B cell (primary cell): ENCODE results near the gene OR2T27. TPM values are rescaled to one million over a fixed set of nuclear protein-coding genes. Genes with fewer than 3 reads are reported as not detected.

ENCODE experiments used
- ATAC-seq: fragments of 200-7000 bp; cut with Tn5 transposase; one replicate; pipeline ENCODE4 v1.10.0; 2021; ENCODE audit warnings: low read depth, mild to moderate bottlenecking, moderate number of reproducible peaks, moderate library complexity
- CTCF ChIA-PET: fragments of 350-600 bp; sonication (Branson Sonifier 250); formaldehyde crosslinking; loops from one replicate; lab custom pipeline; 2021; ENCODE audit warnings: antibody characterized with exemption, inconsistent platforms; lab: Charles Lee
- POLR2A ChIA-PET: fragments of 350-600 bp; sonication (Branson Sonifier 250); formaldehyde crosslinking; loops from one replicate; lab custom pipeline; 2021; ENCODE audit warnings: antibody characterized with exemption; lab: Charles Lee
- DNase-seq: peaks from one replicate; pipeline ENCODE4 v3.0.0; 2013
- H2AFZ ChIP-seq: 2 replicates; pipeline ENCODE4 v1.6.1; 2012; ENCODE audit warnings: mild to moderate bottlenecking, low read depth, low read length; ENCODE audit not compliant: insufficient read depth, poor library complexity, severe bottlenecking
- H3K27ac ChIP-seq, 2 donors: 1 replicate in 1 of 2; 2 replicates in 1 of 2; pipeline ENCODE4 v1.5.1; 2012 to 2013; ENCODE audit warnings: low read length in 2 of 2, mild to moderate bottlenecking in 2 of 2, moderate library complexity in 1 of 2
- H3K27me3 ChIP-seq, 4 experiments: fragments of 200-600 bp in 1 of 4; sonication (generic) in 1 of 4; replicated peaks in 1 of 4; 1 replicate in 2 of 4; 2 replicates in 2 of 4; pipeline versions ENCODE4 v1.6.1 to v1.7.0; 2013 to 2016; ENCODE audit warnings: low read length in 3 of 4, mild to moderate bottlenecking in 2 of 4, mixed read lengths in 1 of 4, moderate library complexity in 1 of 4; ENCODE audit not compliant: insufficient read depth in 4 of 4, control insufficient read depth in 3 of 4; ENCODE audit errors: control extremely low read depth in 1 of 4
- H3K36me3 ChIP-seq, 2 experiments: replicated peaks in 1 of 2; 1 replicate in 1 of 2; 2 replicates in 1 of 2; pipeline versions ENCODE4 v1.6.1 to v1.7.1; 2013; ENCODE audit warnings: low read length in 1 of 2; ENCODE audit not compliant: insufficient read depth in 2 of 2, control insufficient read depth in 1 of 2; ENCODE audit errors: control extremely low read depth in 1 of 2, extremely low read depth in 1 of 2
- H3K4me1 ChIP-seq, 2 donors: fragments of 200-600 bp in 1 of 2; sonication (generic) in 1 of 2; 1 replicate in 1 of 2; 2 replicates in 1 of 2; pipeline versions ENCODE4 v1.5.1 to v1.6.1; 2013 to 2017; ENCODE audit warnings: low read length in 2 of 2; ENCODE audit not compliant: control insufficient read depth in 2 of 2, insufficient read depth in 2 of 2
- H3K4me2 ChIP-seq: replicated peaks from 2 replicates; pipeline ENCODE3; 2012; ENCODE audit warnings: mild to moderate bottlenecking, low read depth, low read length; ENCODE audit not compliant: poor library complexity, severe bottlenecking
- H3K4me3 ChIP-seq, 5 experiments: fragments of 200-600 bp in 1 of 5; sonication (generic) in 1 of 5; 1 replicate in 3 of 5; 2 replicates in 2 of 5; pipeline versions ENCODE4 v1.5.1 to v1.7.0; 2011 to 2016; ENCODE audit warnings: low read length in 4 of 5, mild to moderate bottlenecking in 4 of 5, low read depth in 2 of 5, control low read depth in 1 of 5, moderate library complexity in 1 of 5; ENCODE audit not compliant: insufficient read depth in 1 of 5; ENCODE audit errors: control extremely low read depth in 1 of 5, extremely low read depth in 1 of 5
- H3K79me2 ChIP-seq: fragments of 200-600 bp; sonication (generic); one replicate; pipeline ENCODE4 v1.6.0; 2016; ENCODE audit warnings: low read length; ENCODE audit not compliant: control insufficient read depth, insufficient read depth
- H3K9ac ChIP-seq: fragments of 200-600 bp; sonication (generic); 2 replicates; pipeline ENCODE4 v1.6.1; 2017; ENCODE audit warnings: mild to moderate bottlenecking, low read length, moderate library complexity
- H3K9me3 ChIP-seq, 3 donors: one replicate each; pipeline versions ENCODE4 v1.6.1 to v1.7.1; 2013; ENCODE audit warnings: low read length in 2 of 3; ENCODE audit not compliant: control insufficient read depth in 2 of 3, insufficient read depth in 1 of 3; ENCODE audit errors: control extremely low read depth in 1 of 3
- H4K20me1 ChIP-seq: 2 replicates; pipeline ENCODE4 v1.6.0; 2012; ENCODE audit warnings: mild to moderate bottlenecking, low read length; ENCODE audit not compliant: insufficient read depth, control insufficient read depth, poor library complexity, severe bottlenecking
- H3K27ac Mint-ChIP-seq: one replicate; pipeline ENCODE4 v1.8.0; 2021; ENCODE audit warnings: mixed read lengths
- H3K27me3 Mint-ChIP-seq: one replicate; pipeline ENCODE4 v1.8.0; 2021; ENCODE audit warnings: mixed read lengths
- H3K4me1 Mint-ChIP-seq: one replicate; pipeline ENCODE4 v1.8.0; 2021; ENCODE audit warnings: mixed read lengths
- H3K4me3 Mint-ChIP-seq: one replicate; pipeline ENCODE4 v1.8.0; 2021; ENCODE audit warnings: mixed read lengths
- H3K9me3 Mint-ChIP-seq: one replicate; pipeline ENCODE4 v1.8.0; 2022; ENCODE audit warnings: mixed read lengths; ENCODE audit not compliant: insufficient read depth
- EZH2 ChIP-seq: IDR thresholded peaks from 2 replicates; pipeline ENCODE4 v1.6.1; 2012; ENCODE audit warnings: borderline replicate concordance, low read depth, mild to moderate bottlenecking, moderate library complexity, low read length; ENCODE audit not compliant: insufficient read depth, poor library complexity, severe bottlenecking
- WGBS: methylation state at CpG from one replicate; pipeline ENCODE4 v1.1.5; 2013; ENCODE audit warnings: missing lambda C conversion rate; ENCODE audit not compliant: insufficient coverage; 5-methylcytosine and 5-hydroxymethylcytosine counted together
- intact Hi-C: fragments of 100-400 bp; cut with micrococcal nuclease; formaldehyde crosslinking; loops from one replicate; pipeline ENCODE4 v1.10.0; 2022
- polyA plus RNA-seq: library from polyadenylated mRNA; depleted of rRNA; stranded (reverse); fragments of >200 nt; gene quantifications from 2 replicates; pipeline ENCODE4 v1.2.3, GENCODE V29; 2012
- total RNA-seq, 2 donors: library from RNA; stranded (reverse); fragments of 120-200 nt in 1 of 2; gene quantifications; 1 replicate in 1 of 2; 2 replicates in 1 of 2; pipeline versions ENCODE4 v1.2.3 to v1.2.4, GENCODE V29; 2013 to 2022
- TF ChIP-seq, protein P1 (sequence below): fragments of 200-600 bp; IDR thresholded peaks from one replicate; pipeline ENCODE4 v1.8.0; 2022; ENCODE audit warnings: antibody characterized with exemption, mild to moderate bottlenecking

OR2T27 gene
- total and polyA plus RNA-seq, 2 donors (not counting 1 experiment from before 2014, with no cell fraction given): 0.10 TPM; not detected in 1

DNA sequence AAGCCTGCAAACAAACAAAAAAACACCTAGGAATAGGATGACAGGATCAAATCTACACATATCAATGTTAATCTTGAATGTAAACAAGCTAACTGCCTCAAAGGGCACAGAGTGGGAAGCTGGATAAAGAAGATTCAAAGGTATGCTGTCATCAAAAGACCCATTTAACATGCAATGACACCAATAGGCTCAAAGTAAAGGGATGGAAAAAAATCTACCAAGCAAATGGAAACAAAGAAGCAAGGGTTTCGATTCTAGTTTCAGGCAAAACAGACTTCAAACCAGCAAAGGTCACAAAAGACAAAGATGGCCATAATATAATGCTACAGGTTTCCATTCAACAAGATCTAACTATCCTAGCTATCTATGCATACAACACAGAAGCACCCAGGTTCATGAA lies 41.6 kb downstream of the OR2T27 start:
- no peak for TF ChIP-seq EZH2
- TF ChIP-seq, protein P1, sequence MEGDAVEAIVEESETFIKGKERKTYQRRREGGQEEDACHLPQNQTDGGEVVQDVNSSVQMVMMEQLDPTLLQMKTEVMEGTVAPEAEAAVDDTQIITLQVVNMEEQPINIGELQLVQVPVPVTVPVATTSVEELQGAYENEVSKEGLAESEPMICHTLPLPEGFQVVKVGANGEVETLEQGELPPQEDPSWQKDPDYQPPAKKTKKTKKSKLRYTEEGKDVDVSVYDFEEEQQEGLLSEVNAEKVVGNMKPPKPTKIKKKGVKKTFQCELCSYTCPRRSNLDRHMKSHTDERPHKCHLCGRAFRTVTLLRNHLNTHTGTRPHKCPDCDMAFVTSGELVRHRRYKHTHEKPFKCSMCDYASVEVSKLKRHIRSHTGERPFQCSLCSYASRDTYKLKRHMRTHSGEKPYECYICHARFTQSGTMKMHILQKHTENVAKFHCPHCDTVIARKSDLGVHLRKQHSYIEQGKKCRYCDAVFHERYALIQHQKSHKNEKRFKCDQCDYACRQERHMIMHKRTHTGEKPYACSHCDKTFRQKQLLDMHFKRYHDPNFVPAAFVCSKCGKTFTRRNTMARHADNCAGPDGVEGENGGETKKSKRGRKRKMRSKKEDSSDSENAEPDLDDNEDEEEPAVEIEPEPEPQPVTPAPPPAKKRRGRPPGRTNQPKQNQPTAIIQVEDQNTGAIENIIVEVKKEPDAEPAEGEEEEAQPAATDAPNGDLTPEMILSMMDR: no peak
- Histone ChIP-seq H3K9ac (no peak overlapping the region), H3K79me2 (peaks cover 4% of the 10 kb centered on the region), H4K20me1 (no peaks in the 10 kb centered on the region), H3K4me2 (no peak overlapping the region), H2AFZ (no peak overlapping the region), H3K4me3 (no peak overlapping the region), H3K9me3 (no peaks in the 10 kb centered on the region), H3K4me1 (no peaks in the 10 kb centered on the region), H3K27ac (no peak overlapping the region), H3K27me3 (no peaks in the 10 kb centered on the region), H3K36me3 (no peaks in the 10 kb centered on the region)
- DNase-seq (no peak), ATAC-seq (no peak)
- H3K27ac Mint-ChIP-seq: no peak overlapping the region
- H3K4me1 Mint-ChIP-seq: no peaks in the 10 kb centered on the region
- no CpG with 5 or more reads among the region's 1 CpG for WGBS
- H3K4me3 Mint-ChIP-seq: no peak overlapping the region
- intact Hi-C loops: loop anchor here (10.0 kb wide), 1 partner anchor 369 kb away; no protein-coding TSS in a partner anchor
- ChIA-PET POLR2A (interaction anchor here (0.6 kb wide), 1 partner anchor 206 kb away, joined by 4 read pairs; no protein-coding TSS in a partner anchor), CTCF (interaction anchor here (0.8 to 15.1 kb wide), 5 partner anchors 8 to 192 kb away, joined by 3 to 315 read pairs (median 5); no protein-coding TSS in a partner anchor)
- no peaks in the 10 kb centered on the region for H3K9me3 Mint-ChIP-seq
- no peaks in the 10 kb centered on the region for H3K27me3 Mint-ChIP-seq

DNA sequence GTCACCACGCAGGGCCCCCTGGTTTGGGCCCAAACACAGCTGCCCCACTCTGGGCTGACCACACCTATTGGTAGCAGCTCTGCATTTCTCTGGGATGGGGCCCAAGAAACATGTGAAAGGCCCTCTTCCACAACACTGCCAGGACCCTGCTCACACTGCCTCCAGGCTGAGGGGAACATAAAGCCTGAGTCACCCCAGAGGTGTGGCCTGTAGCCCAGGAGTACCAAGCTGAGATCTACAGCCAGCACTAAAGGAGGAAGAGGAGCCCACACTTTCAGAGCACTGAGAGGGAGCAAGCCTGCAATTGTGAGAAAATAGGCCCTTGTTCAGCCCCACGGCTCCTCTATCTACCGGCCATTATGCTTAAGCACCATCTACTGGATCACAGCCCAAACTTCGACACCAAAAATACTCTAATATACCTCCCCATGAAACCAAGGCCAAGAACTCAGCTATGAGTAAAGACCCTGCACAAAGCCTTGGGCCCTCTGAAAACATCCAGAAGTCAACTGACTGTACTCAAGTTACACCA lies 43.4 kb downstream of the OR2T27 start:
- H2AFZ ChIP-seq: no peak overlapping the region
- no peaks in the 10 kb centered on the region for H3K4me1 Mint-ChIP-seq
- 93% methylated on average over 4 of the region's 4 CpGs for WGBS
- H3K27ac Mint-ChIP-seq: no peak overlapping the region
- H3K9ac ChIP-seq: no peak overlapping the region
- peaks cover 4% of the 10 kb centered on the region for H3K79me2 ChIP-seq
- H3K9me3 Mint-ChIP-seq: no peaks in the 10 kb centered on the region
- TF ChIP-seq EZH2: no peak
- TF ChIP-seq, protein P1: no peak
- no peaks in the 10 kb centered on the region for H3K9me3 ChIP-seq
- POLR2A ChIA-PET: no interaction called here
- H3K27me3 ChIP-seq: no peaks in the 10 kb centered on the region
- no peak for DNase-seq
- H3K4me2 ChIP-seq: no peak overlapping the region
- H4K20me1 ChIP-seq: no peaks in the 10 kb centered on the region
- H3K36me3 ChIP-seq: no peaks in the 10 kb centered on the region
- no peak overlapping the region for H3K4me3 ChIP-seq
- CTCF ChIA-PET: interaction anchor here (0.9 to 15.1 kb wide), 2 partner anchors 19 to 194 kb away, joined by 3 to 315 read pairs; no protein-coding TSS in a partner anchor
- no peaks in the 10 kb centered on the region for H3K4me1 ChIP-seq
- no peaks in the 10 kb centered on the region for H3K27me3 Mint-ChIP-seq
- intact Hi-C loops: loop anchor here (10.0 kb wide), 1 partner anchor 367 kb away; no protein-coding TSS in a partner anchor
- no peak overlapping the region for H3K4me3 Mint-ChIP-seq
- H3K27ac ChIP-seq: no peak overlapping the region
- no peak for ATAC-seq
